HepG2 (cell line): ENCODE measurements around the gene PCGF2. TPM values are rescaled to one million over a fixed set of nuclear protein-coding genes. Genes with fewer than 3 reads are reported as not detected.

Experiments used
- ARNT2 ChIP-seq: sonication (generic); formaldehyde crosslinking; IDR thresholded peaks from 2 replicates; pipeline ENCODE4 v1.8.0; 2022; ENCODE audit warnings: mild to moderate bottlenecking, low read depth, missing genetic modification reagents, moderate library complexity
- FOXJ3 ChIP-seq: sonication (generic); formaldehyde crosslinking; IDR thresholded peaks from 2 replicates; pipeline ENCODE4 v1.4.0; 2020; ENCODE audit warnings: missing genetic modification reagents, mild to moderate bottlenecking, borderline replicate concordance
- HOXA9 ChIP-seq: sonication (generic); formaldehyde crosslinking; IDR thresholded peaks from 2 replicates; pipeline ENCODE4 v1.8.1; 2022; ENCODE audit warnings: missing genetic modification reagents, mild to moderate bottlenecking, moderate library complexity, borderline replicate concordance
- MXI1 ChIP-seq: IDR thresholded peaks from 3 replicates; pipeline ENCODE4 v1.6.1; 2012; ENCODE audit warnings: low read depth, low read length, inconsistent platforms, borderline replicate concordance
- NONO ChIP-seq, 2 experiments: fragments of 450-650 bp in 1 of 2; sonication (generic) in 1 of 2; formaldehyde crosslinking in 1 of 2; IDR thresholded peaks in 1 of 2; conservative IDR thresholded peaks in 1 of 2; 2 replicates each; pipeline versions ENCODE4 v1.6.1 to v1.8.0; 2017 to 2022; ENCODE audit warnings: mild to moderate bottlenecking in 1 of 2, missing genetic modification reagents in 1 of 2, moderate library complexity in 1 of 2
- POLR2AphosphoS5 ChIP-seq: IDR thresholded peaks from 2 replicates; pipeline ENCODE4 v1.6.1; 2012; ENCODE audit warnings: low read depth, low read length
- RBM22 ChIP-seq: fragments of 200-400 bp; formaldehyde crosslinking; optimal IDR thresholded peaks from 2 replicates; pipeline ENCODE3; 2017; ENCODE audit warnings: mild to moderate bottlenecking, low read length, moderate library complexity
- SRSF1 ChIP-seq: fragments of 200-400 bp; formaldehyde crosslinking; optimal IDR thresholded peaks from 2 replicates; pipeline ENCODE3; 2017; ENCODE audit warnings: mild to moderate bottlenecking, low read depth, low read length, moderate library complexity
- TBL1XR1 ChIP-seq: fragments of 150-350 bp; IDR thresholded peaks from 2 replicates; pipeline ENCODE4 v1.6.1; 2014; ENCODE audit warnings: borderline replicate concordance, low read length; ENCODE audit not compliant: partially characterized antibody
- XBP1 ChIP-seq: sonication (generic); formaldehyde crosslinking; IDR thresholded peaks from 2 replicates; pipeline ENCODE4 v1.5.0; 2020; ENCODE audit warnings: missing genetic modification reagents
- ZBTB21 ChIP-seq: sonication (generic); formaldehyde crosslinking; IDR thresholded peaks from 2 replicates; pipeline ENCODE4 v1.4.0; 2020; ENCODE audit warnings: missing genetic modification reagents
- ZC3H4 ChIP-seq: sonication (generic); formaldehyde crosslinking; IDR thresholded peaks from 2 replicates; pipeline ENCODE4 v1.4.0; 2020; ENCODE audit warnings: missing genetic modification reagents, borderline replicate concordance
- ZNF253 ChIP-seq: sonication (generic); formaldehyde crosslinking; IDR thresholded peaks from 2 replicates; pipeline ENCODE4 v1.8.0; 2022; ENCODE audit warnings: mild to moderate bottlenecking, missing genetic modification reagents, borderline replicate concordance
- ZNF44 ChIP-seq: sonication (generic); formaldehyde crosslinking; IDR thresholded peaks from 2 replicates; pipeline ENCODE4 v1.5.1; 2020; ENCODE audit warnings: mild to moderate bottlenecking, missing genetic modification reagents
- ZNF766 ChIP-seq: sonication (generic); formaldehyde crosslinking; IDR thresholded peaks from 2 replicates; pipeline ENCODE4 v1.5.0; 2020; ENCODE audit warnings: missing genetic modification reagents, borderline replicate concordance
- polyA plus RNA-seq, 8 experiments: library from polyadenylated mRNA; depleted of rRNA in 3 of 8; stranded (reverse) in 7 of 8; unstranded in 1 of 8; fragments of >200 nt; fragmentation: Illumina TruSeq in 4 of 8; extraction: Trizol in 4 of 8; gene quantifications; 2 replicates each; pipeline versions ENCODE4 v1.2.1 to v1.2.3, GENCODE V29; 2011 to 2016; ENCODE audit warnings: low read depth in 4 of 8, missing spikeins in 1 of 8, mixed read lengths in 1 of 8; ENCODE audit not compliant: insufficient read depth in 1 of 8
- total RNA-seq, 5 experiments: library from RNA; depleted of rRNA; stranded (reverse); fragments of >200 nt; fragmentation: Illumina TruSeq; extraction: Trizol; gene quantifications; 2 replicates each; pipeline ENCODE4 v1.2.3, GENCODE V29; 2016; ENCODE audit warnings: low read depth in 1 of 5
- TF ChIP-seq, protein P1 (sequence below): sonication (generic); formaldehyde crosslinking; IDR thresholded peaks from 2 replicates; pipeline ENCODE4 v1.5.1; 2020; ENCODE audit warnings: mild to moderate bottlenecking, moderate library complexity, missing genetic modification reagents
- TF ChIP-seq, protein P2 (sequence below): sonication (generic); formaldehyde crosslinking; conservative IDR thresholded peaks from 2 replicates; pipeline ENCODE4 v1.5.0; 2020; ENCODE audit warnings: missing genetic modification reagents
- TF ChIP-seq, protein P3 (sequence below): sonication (generic); formaldehyde crosslinking; IDR thresholded peaks from 2 replicates; pipeline ENCODE4 v1.5.0; 2020; ENCODE audit warnings: missing genetic modification reagents
- TF ChIP-seq, protein P4 (sequence below): sonication (generic); formaldehyde crosslinking; IDR thresholded peaks from 2 replicates; pipeline ENCODE4 v1.5.1; 2020; ENCODE audit warnings: missing genetic modification reagents, mild to moderate bottlenecking, borderline replicate concordance
- TF ChIP-seq, protein P5 (sequence below): sonication (generic); formaldehyde crosslinking; IDR thresholded peaks from 2 replicates; pipeline ENCODE4 v1.8.1; 2023; ENCODE audit warnings: mild to moderate bottlenecking, moderate library complexity, missing genetic modification reagents

Gene PCGF2
- total and polyA plus RNA-seq, 2 of the 13 experiments (the other 11 are each of a cell fraction or from before 2014, with no cell fraction given): 11.6 to 29.4 TPM

DNA sequence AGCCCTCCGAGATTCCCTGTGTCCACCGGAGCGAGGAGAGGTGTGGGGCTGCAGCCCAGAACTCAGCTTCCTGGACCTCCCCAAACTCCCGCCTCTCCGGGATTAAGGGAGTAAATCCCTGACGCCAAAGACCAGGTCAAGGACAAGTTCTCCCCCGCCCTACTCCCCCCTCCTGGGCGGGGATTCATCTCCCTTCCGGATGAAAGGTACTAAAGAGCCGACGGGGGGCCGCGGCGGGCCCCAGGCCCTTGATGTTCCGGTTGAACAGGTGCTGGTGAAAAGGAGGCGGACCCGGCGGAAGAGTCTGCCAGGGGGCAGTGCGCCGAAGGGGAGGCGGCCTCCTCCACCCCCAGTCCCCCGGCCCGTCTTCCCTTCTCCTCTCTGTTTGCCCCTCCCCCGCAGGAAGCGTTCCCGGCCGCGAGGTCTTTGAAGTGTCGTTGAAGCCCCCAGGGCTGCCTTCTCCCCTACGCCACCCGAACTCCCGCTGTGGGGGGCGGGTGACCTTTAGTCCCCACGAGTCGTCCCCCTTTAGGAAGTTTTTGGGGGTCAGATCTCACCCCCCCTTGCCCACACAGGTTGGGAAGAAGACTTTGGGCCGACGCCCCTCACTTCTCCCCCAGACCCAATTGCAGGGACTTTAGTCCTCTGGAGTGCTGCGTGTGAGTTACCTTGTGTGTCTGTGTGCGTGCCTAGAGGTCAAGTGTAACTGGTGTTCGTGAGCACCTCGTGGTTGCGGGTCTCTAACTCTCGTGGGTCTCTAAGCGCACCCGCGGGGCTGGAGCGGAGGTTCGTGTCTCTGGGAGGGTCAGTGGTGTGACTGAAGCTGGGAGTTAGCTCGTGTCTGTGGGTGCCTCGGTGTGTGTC, 44.2 kb downstream of the PCGF2 start (continued):
- TF ChIP-seq, protein P1, sequence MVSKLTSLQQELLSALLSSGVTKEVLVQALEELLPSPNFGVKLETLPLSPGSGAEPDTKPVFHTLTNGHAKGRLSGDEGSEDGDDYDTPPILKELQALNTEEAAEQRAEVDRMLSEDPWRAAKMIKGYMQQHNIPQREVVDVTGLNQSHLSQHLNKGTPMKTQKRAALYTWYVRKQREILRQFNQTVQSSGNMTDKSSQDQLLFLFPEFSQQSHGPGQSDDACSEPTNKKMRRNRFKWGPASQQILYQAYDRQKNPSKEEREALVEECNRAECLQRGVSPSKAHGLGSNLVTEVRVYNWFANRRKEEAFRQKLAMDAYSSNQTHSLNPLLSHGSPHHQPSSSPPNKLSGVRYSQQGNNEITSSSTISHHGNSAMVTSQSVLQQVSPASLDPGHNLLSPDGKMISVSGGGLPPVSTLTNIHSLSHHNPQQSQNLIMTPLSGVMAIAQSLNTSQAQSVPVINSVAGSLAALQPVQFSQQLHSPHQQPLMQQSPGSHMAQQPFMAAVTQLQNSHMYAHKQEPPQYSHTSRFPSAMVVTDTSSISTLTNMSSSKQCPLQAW (CRISPR knock-in tag): peak; percentile 89
- TF ChIP-seq NONO (IDR thresholded peaks at IDR 0.05) (no peak), NONO (CRISPR knock-in tag; conservative IDR thresholded peaks at IDR 0.05) (peak; percentile 95), ZC3H4 (peak; percentile 99), ARNT2 (CRISPR knock-in tag) (peak; percentile 91), MXI1 (peak; percentile 69; the same call in 2 of the 3 replicates), TBL1XR1 (peak; percentile 97), ZNF253 (CRISPR knock-in tag) (no peak), XBP1 (CRISPR knock-in tag) (0 out of 2 replicates have a peak, but pooled peaks have one; percentile 14), FOXJ3 (CRISPR knock-in tag) (peak; percentile 86), HOXA9 (CRISPR knock-in tag) (peak; percentile 85; the same call in 1 of the 2 replicates), ZNF766 (no peak; the same call in none of the 2 replicates), ZBTB21 (CRISPR knock-in tag) (peak; percentile 73), POLR2AphosphoS5 (peak; percentile 81), ZNF44 (CRISPR knock-in tag) (no peak), SRSF1 (peak; percentile 97), RBM22 (peak; percentile 56)
- TF ChIP-seq, protein P2, sequence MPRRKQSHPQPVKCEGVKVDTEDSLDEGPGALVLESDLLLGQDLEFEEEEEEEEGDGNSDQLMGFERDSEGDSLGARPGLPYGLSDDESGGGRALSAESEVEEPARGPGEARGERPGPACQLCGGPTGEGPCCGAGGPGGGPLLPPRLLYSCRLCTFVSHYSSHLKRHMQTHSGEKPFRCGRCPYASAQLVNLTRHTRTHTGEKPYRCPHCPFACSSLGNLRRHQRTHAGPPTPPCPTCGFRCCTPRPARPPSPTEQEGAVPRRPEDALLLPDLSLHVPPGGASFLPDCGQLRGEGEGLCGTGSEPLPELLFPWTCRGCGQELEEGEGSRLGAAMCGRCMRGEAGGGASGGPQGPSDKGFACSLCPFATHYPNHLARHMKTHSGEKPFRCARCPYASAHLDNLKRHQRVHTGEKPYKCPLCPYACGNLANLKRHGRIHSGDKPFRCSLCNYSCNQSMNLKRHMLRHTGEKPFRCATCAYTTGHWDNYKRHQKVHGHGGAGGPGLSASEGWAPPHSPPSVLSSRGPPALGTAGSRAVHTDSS: no peak
- TF ChIP-seq, protein P3, sequence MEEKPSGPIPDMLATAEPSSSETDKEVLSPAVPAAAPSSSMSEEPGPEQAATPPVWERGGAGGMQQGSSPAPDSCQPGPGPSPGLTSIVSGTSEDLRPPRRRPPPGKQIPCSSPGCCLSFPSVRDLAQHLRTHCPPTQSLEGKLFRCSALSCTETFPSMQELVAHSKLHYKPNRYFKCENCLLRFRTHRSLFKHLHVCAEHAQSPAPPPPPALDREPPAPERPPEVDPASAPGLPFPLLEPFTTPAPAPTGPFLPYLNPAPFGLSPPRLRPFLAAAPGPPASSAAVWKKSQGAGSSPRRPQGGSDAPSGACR (CRISPR knock-in tag): peak; percentile 93
- TF ChIP-seq, protein P4, sequence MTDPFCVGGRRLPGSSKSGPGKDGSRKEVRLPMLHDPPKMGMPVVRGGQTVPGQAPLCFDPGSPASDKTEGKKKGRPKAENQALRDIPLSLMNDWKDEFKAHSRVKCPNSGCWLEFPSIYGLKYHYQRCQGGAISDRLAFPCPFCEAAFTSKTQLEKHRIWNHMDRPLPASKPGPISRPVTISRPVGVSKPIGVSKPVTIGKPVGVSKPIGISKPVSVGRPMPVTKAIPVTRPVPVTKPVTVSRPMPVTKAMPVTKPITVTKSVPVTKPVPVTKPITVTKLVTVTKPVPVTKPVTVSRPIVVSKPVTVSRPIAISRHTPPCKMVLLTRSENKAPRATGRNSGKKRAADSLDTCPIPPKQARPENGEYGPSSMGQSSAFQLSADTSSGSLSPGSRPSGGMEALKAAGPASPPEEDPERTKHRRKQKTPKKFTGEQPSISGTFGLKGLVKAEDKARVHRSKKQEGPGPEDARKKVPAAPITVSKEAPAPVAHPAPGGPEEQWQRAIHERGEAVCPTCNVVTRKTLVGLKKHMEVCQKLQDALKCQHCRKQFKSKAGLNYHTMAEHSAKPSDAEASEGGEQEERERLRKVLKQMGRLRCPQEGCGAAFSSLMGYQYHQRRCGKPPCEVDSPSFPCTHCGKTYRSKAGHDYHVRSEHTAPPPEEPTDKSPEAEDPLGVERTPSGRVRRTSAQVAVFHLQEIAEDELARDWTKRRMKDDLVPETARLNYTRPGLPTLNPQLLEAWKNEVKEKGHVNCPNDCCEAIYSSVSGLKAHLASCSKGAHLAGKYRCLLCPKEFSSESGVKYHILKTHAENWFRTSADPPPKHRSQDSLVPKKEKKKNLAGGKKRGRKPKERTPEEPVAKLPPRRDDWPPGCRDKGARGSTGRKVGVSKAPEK (CRISPR knock-in tag): peak; percentile 82
- TF ChIP-seq, protein P5, sequence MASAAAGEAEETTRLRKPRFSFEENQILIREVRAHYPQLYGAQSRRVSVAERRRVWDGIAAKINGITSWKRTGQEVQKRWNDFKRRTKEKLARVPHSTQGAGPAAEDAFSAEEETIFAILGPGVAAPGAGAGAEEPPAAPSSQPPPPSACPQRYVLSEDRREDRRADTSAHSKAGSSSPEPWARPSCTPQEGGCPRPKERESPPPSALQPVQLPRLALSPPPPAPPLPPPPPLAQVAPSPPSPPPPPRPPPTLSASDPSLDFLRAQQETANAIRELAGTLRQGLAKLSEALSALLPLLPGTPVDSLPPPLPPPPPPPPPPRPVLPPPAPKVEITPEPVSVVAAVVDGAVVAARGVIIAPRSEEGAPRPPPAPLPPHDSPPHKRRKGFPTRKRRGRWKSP (CRISPR knock-in tag): peak; percentile 96
